H9 (cell line): ENCODE measurements around the gene TSSC4. TPM values are rescaled to one million over a fixed set of nuclear protein-coding genes. Genes with fewer than 3 reads are reported as not detected.

Source experiments
- DNase-seq: peaks from one replicate; pipeline ENCODE4 v3.0.0-alpha.2; 2017
- H2AFZ ChIP-seq: one replicate; pipeline ENCODE4 v1.6.1; 2013; ENCODE audit warnings: mild to moderate bottlenecking, low read length, control low read depth, moderate library complexity
- H2AK5ac ChIP-seq: 2 replicates; pipeline ENCODE4 v1.6.1; 2013; ENCODE audit warnings: low read length, control low read depth, mixed read lengths; ENCODE audit not compliant: insufficient read length
- H2BK120ac ChIP-seq: one replicate; pipeline ENCODE4 v1.6.1; 2013; ENCODE audit warnings: low read depth, mild to moderate bottlenecking, low read length, control low read depth, inconsistent platforms; ENCODE audit not compliant: poor library complexity, severe bottlenecking
- H2BK12ac ChIP-seq: 2 replicates; pipeline ENCODE4 v1.6.1; 2013; ENCODE audit warnings: low read length, control low read depth, mixed read lengths, low read depth; ENCODE audit not compliant: insufficient read length
- H2BK15ac ChIP-seq: 2 replicates; pipeline ENCODE4 v1.6.1; 2013; ENCODE audit warnings: low read depth, low read length, control low read depth
- H2BK20ac ChIP-seq: one replicate; pipeline ENCODE4 v1.6.1; 2013; ENCODE audit warnings: low read depth, mild to moderate bottlenecking, low read length, control low read depth, inconsistent platforms; ENCODE audit not compliant: poor library complexity, severe bottlenecking
- H2BK5ac ChIP-seq: 2 replicates; pipeline ENCODE4 v1.6.1; 2013; ENCODE audit warnings: low read length, control low read depth, mixed read lengths; ENCODE audit not compliant: insufficient read length
- H3K14ac ChIP-seq: 2 replicates; pipeline ENCODE4 v1.6.1; 2013; ENCODE audit warnings: low read length, control low read depth; ENCODE audit not compliant: insufficient read depth
- H3K18ac ChIP-seq: 2 replicates; pipeline ENCODE4 v1.6.1; 2013; ENCODE audit warnings: low read depth, mild to moderate bottlenecking, mixed read lengths, low read length, control low read depth; ENCODE audit not compliant: insufficient read length
- H3K23ac ChIP-seq: 2 replicates; pipeline ENCODE4 v1.6.1; 2013; ENCODE audit warnings: low read length, control low read depth, mixed read lengths, low read depth; ENCODE audit not compliant: insufficient read length
- H3K23me2 ChIP-seq: 2 replicates; pipeline ENCODE4 v1.6.1; 2013; ENCODE audit warnings: low read depth, mild to moderate bottlenecking, mixed read lengths, low read length, control low read depth; ENCODE audit not compliant: insufficient read length, poor library complexity, severe bottlenecking
- H3K27ac ChIP-seq: 2 replicates; pipeline ENCODE4 v1.5.1; 2013; ENCODE audit warnings: low read length, control low read depth, mixed read lengths, low read depth; ENCODE audit not compliant: insufficient read length
- H3K27me3 ChIP-seq: 2 replicates; pipeline ENCODE4 v1.6.1; 2013; ENCODE audit warnings: low read length, control low read depth, inconsistent platforms; ENCODE audit not compliant: insufficient read depth
- H3K4ac ChIP-seq: 2 replicates; pipeline ENCODE4 v1.6.1; 2013; ENCODE audit warnings: low read depth, mild to moderate bottlenecking, control low read depth, inconsistent platforms, low read length, moderate library complexity
- H3K4me1 ChIP-seq: 2 replicates; pipeline ENCODE4 v1.6.1; 2013; ENCODE audit warnings: low read length, control low read depth, inconsistent platforms; ENCODE audit not compliant: insufficient read depth
- H3K4me2 ChIP-seq: 2 replicates; pipeline ENCODE4 v1.6.1; 2013; ENCODE audit warnings: low read length, control low read depth, mixed read lengths; ENCODE audit not compliant: insufficient read length, insufficient read depth
- H3K56ac ChIP-seq: 2 replicates; pipeline ENCODE4 v1.6.1; 2013; ENCODE audit warnings: low read depth, mild to moderate bottlenecking, mixed read lengths, low read length, control low read depth; ENCODE audit not compliant: insufficient read length
- H3K79me1 ChIP-seq: 2 replicates; pipeline ENCODE4 v1.6.1; 2013; ENCODE audit warnings: low read depth, mild to moderate bottlenecking, moderate library complexity, low read length, control low read depth, inconsistent platforms; ENCODE audit not compliant: insufficient read depth, poor library complexity, severe bottlenecking
- H3K79me2 ChIP-seq: 2 replicates; pipeline ENCODE4 v1.6.1; 2013; ENCODE audit warnings: low read length, control low read depth, inconsistent platforms; ENCODE audit not compliant: insufficient read depth
- H3K9ac ChIP-seq: 2 replicates; pipeline ENCODE4 v1.6.1; 2013; ENCODE audit warnings: low read length, control low read depth, mixed read lengths; ENCODE audit not compliant: insufficient read length; ENCODE audit errors: extremely low read depth
- H3K9me3 ChIP-seq: one replicate; pipeline ENCODE4 v1.6.1; 2013; ENCODE audit warnings: low read depth, low read length, inconsistent platforms; ENCODE audit not compliant: control insufficient read depth
- H3T11ph ChIP-seq: one replicate; pipeline ENCODE4 v1.6.1; 2013; ENCODE audit warnings: mild to moderate bottlenecking, low read length, control low read depth, inconsistent platforms
- H4K20me1 ChIP-seq: one replicate; pipeline ENCODE4 v1.6.1; 2013; ENCODE audit not compliant: control insufficient read depth, insufficient read length, insufficient read depth
- H4K5ac ChIP-seq: 2 replicates; pipeline ENCODE4 v1.6.1; 2013; ENCODE audit warnings: low read depth, mild to moderate bottlenecking, mixed read lengths, low read length, control low read depth; ENCODE audit not compliant: insufficient read length
- H4K8ac ChIP-seq: replicated peaks from 2 replicates; pipeline ENCODE4 v1.6.1; 2013; ENCODE audit warnings: low read length, control low read depth, mixed read lengths, low read depth; ENCODE audit not compliant: insufficient read length
- H4K91ac ChIP-seq: 2 replicates; pipeline ENCODE4 v1.6.1; 2013; ENCODE audit warnings: low read depth, mild to moderate bottlenecking, moderate library complexity, mixed read lengths, low read length, control low read depth; ENCODE audit not compliant: insufficient read length
- H3K27ac Mint-ChIP-seq, 3 experiments: 2 replicates in 2 of 3; 3 replicates in 1 of 3; pipeline ENCODE4 v1.8.0; 2020 to 2021; ENCODE audit warnings: mixed read lengths in 3 of 3, mild to moderate bottlenecking in 1 of 3, moderate library complexity in 1 of 3
- H3K27me3 Mint-ChIP-seq: 2 replicates; pipeline ENCODE4 v1.8.0; 2021; ENCODE audit warnings: low read depth, mild to moderate bottlenecking, moderate library complexity, mixed read lengths
- H3K36me3 Mint-ChIP-seq, 3 experiments: 2 replicates in 2 of 3; 3 replicates in 1 of 3; pipeline ENCODE4 v1.8.0; 2020 to 2021; ENCODE audit warnings: low read depth in 3 of 3, mixed read lengths in 3 of 3; ENCODE audit not compliant: insufficient read depth in 1 of 3
- H3K4me1 Mint-ChIP-seq, 2 experiments: 2 replicates each; pipeline ENCODE4 v1.8.0; 2020; ENCODE audit warnings: mixed read lengths in 2 of 2
- H3K4me3 Mint-ChIP-seq, 2 experiments: 2 replicates in 1 of 2; 3 replicates in 1 of 2; pipeline ENCODE4 v1.8.0; 2020 to 2021; ENCODE audit warnings: mild to moderate bottlenecking in 2 of 2, mixed read lengths in 2 of 2, moderate library complexity in 1 of 2
- H3K9me3 Mint-ChIP-seq, 2 experiments: 2 replicates in 1 of 2; 3 replicates in 1 of 2; pipeline ENCODE4 v1.8.0; 2020; ENCODE audit warnings: mild to moderate bottlenecking in 2 of 2, mixed read lengths in 2 of 2, moderate library complexity in 1 of 2
- WGBS: extraction: QIAGEN DNeasy Blood & Tissue Kit; methylation state at CpG from one replicate; pipeline ENCODE4 v1.1.7; 2013; ENCODE audit warnings: missing lambda C conversion rate, low lambda C conversion rate, mixed read lengths; ENCODE audit not compliant: insufficient read length; ENCODE audit errors: extremely low coverage; 5-methylcytosine and 5-hydroxymethylcytosine counted together
- total RNA-seq: library from RNA; stranded (reverse); gene quantifications from 2 replicates; pipeline ENCODE4 v1.2.1, GENCODE V29; 2021
- TF ChIP-seq, protein P1 (sequence below): fragments of 200-600 bp; sonication (generic); conservative IDR thresholded peaks from 3 replicates; pipeline ENCODE4 v1.8.0; 2021; ENCODE audit warnings: antibody characterized with exemption, mild to moderate bottlenecking

The TSSC4 gene
- total RNA-seq, 1 experiment from 2014 or later: 51.0 TPM

- H4K20me1 ChIP-seq: no peaks in the 10 kb centered on the region
- H3K4me1 ChIP-seq: no peaks in the 10 kb centered on the region
- no peak overlapping the region for H4K8ac ChIP-seq
- no peaks in the 10 kb centered on the region for H3K9me3 ChIP-seq
- DNase-seq: no peak
- no peak overlapping the region for H2BK20ac ChIP-seq
- no peak overlapping the region for H4K5ac ChIP-seq
- H3K23ac ChIP-seq: no peak overlapping the region
- H3K27me3 ChIP-seq: no peaks in the 10 kb centered on the region; the same call in 1 of the 2 replicates
- H3K4me2 ChIP-seq: no peak overlapping the region
- H3K79me2 ChIP-seq: no peaks in the 10 kb centered on the region
- no peak overlapping the region for H2BK12ac ChIP-seq
- TF ChIP-seq, protein P1, sequence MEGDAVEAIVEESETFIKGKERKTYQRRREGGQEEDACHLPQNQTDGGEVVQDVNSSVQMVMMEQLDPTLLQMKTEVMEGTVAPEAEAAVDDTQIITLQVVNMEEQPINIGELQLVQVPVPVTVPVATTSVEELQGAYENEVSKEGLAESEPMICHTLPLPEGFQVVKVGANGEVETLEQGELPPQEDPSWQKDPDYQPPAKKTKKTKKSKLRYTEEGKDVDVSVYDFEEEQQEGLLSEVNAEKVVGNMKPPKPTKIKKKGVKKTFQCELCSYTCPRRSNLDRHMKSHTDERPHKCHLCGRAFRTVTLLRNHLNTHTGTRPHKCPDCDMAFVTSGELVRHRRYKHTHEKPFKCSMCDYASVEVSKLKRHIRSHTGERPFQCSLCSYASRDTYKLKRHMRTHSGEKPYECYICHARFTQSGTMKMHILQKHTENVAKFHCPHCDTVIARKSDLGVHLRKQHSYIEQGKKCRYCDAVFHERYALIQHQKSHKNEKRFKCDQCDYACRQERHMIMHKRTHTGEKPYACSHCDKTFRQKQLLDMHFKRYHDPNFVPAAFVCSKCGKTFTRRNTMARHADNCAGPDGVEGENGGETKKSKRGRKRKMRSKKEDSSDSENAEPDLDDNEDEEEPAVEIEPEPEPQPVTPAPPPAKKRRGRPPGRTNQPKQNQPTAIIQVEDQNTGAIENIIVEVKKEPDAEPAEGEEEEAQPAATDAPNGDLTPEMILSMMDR: no peak
- H3K56ac ChIP-seq: no peak overlapping the region
- H4K91ac ChIP-seq: no peak overlapping the region
- no peaks in the 10 kb centered on the region for H3K23me2 ChIP-seq
- no peak overlapping the region for H3K9ac ChIP-seq
- no peak overlapping the region for H3K18ac ChIP-seq
- Mint-ChIP-seq H3K27me3 (peaks cover 62% of the 10 kb centered on the region), H3K27ac (no peak overlapping the region), H3K4me3 (no peak overlapping the region), H3K9me3 (no peaks in the 10 kb centered on the region; a peak in 1 of 5 replicates), H3K36me3 (no peaks in the 10 kb centered on the region), H3K4me1 (no peaks in the 10 kb centered on the region)
- H3K27ac ChIP-seq: no peak overlapping the region
- H2AK5ac ChIP-seq: no peak overlapping the region
- H3T11ph ChIP-seq: no peak overlapping the region
- no peaks in the 10 kb centered on the region for H3K79me1 ChIP-seq
- H2BK15ac ChIP-seq: no peak overlapping the region
- H2BK5ac ChIP-seq: no peak overlapping the region
- no peak overlapping the region for H3K4ac ChIP-seq
- no peak overlapping the region for H2BK120ac ChIP-seq
- H2AFZ ChIP-seq: no peak overlapping the region
- WGBS: no CpG with 5 or more reads among the region's 4 CpGs
- H3K14ac ChIP-seq: no peak overlapping the region
Observed at GRCh38 chr11:2437516-2437915, 37.0 kb downstream of the TSSC4 start.
